GM19397 (cell line): ENCODE data around the gene GID8.

ENCODE experiments used
- ATAC-seq: cut with Tn5 transposase; IDR thresholded peaks from one replicate; pipeline ENCODE4 v1.9.1; 2021; ENCODE audit warnings: mild to moderate bottlenecking, moderate library complexity; ENCODE audit not compliant: unreplicated experiment

Gene GID8

DNA sequence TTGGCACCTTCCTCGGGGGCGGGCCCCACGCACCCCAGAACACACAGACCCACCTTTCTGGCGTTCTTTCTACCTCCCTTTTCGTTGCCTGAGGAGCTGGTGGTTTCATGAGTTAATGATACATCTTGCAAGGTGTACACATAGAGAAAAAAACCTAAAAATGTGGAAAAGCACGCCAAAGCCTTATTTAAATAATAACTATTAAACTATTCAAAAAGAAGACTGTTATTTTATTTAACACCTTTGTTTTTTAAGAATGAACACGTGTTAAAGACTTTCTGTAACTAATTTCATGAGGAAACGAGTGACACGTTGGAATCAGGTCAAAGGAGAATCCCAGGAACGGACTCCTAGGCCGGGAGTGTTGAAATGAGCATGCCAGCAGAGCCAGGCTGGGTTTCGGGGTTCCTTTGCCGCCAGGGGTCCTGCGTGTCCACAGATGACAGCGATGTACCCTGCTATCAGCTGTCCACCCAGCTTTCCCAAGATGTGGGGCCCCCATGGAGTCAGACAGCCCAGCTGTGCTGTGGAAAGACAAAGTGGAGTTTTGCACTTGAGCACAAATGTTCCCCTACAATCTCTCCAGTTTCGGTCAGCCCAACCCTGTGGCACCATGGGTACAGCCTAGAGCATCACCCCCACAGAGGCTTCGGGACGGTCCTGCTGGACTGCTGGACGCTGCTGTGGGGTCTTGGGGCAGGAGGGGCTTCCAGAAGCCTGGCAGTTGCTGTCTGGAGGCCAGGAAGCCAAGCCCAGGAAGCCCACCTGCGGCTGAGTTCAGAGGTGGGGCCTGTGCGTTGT lies 30.6 kb downstream of the GID8 start:
- ATAC-seq, result no peak

DNA sequence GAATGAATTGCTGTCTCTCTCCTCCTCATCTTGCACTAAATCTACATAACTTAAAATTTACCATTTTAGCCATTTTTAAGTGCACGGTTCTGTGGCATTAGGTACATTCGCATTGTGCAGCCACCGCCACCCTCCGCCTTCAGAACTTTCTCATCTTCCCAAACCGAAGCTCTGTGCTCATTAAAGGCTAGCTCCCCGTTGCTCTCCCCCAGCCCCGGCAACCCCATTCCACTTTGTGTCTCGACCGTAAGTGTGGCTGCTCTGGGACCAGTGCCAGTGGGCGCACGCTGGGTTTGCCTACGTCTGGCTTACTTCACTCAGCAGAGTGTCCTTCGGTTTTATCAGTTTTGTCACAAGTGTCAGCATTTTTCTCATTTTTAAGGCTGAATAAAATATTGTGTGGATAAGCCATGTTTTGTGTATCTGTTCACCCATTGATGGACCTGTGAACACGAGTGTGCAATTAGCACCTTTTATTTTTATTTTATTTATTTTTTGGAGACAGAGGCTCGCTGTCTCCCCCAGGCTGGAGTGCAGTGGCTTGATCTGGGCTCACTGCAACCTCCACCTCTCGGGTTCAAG lies 31.3 kb downstream of the GID8 start:
- no peak for ATAC-seq

GRCh38 chr20:62969939-62970306 lies 32.0 kb downstream of the GID8 start:
- no peak for ATAC-seq

GRCh38 chr20:62970307-62971210 lies 32.6 kb downstream of the GID8 start:
- no peak for ATAC-seq

- no peak for ATAC-seq
Observed at GRCh38 chr20:62971211-62971949, 33.4 kb downstream of the GID8 start.

DNA sequence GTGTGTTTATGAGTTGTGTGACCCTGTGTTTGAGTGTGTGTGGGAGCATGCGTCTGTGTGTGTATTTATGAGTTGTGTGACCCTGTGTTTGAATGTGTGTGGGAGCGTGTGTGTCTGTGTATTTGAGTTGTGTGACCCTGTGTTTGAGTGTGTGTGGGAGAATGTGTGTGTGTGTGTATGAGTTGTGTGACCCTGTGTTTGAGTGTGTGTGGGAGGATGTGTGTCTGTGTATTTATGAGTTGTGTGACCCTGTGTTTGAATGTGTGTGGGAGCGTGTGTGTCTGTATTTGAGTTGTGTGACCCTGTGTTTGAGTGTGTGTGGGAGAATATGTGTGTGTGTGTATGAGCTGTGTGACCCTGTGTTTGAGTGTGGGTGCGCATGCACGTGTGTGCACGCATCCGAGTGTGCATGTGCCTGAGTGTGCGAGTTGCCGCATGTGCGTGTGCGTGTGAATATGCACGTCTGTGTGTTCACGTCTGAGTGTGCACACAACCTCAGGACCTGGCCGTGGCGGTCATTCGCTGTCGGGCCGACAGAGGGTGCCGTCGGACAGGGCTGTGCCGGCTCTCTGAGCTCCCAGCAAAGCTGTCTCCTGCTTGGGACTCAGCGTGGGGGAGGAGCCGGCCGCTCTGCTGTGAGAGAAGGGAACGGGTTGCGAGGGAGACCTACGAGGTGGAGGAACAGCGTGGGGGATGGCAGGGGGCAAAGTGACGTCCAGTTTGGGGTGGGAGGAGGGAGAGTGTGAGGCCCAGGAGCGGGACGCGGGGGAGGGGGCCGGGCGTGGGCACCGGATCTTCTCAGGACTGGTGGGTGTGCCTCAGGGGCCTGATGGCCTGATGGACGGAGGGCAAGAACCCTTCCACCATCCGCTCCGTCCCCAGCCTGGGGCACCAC lies 34.2 kb downstream of the GID8 start:
- peak; percentile 59 for ATAC-seq

DNA sequence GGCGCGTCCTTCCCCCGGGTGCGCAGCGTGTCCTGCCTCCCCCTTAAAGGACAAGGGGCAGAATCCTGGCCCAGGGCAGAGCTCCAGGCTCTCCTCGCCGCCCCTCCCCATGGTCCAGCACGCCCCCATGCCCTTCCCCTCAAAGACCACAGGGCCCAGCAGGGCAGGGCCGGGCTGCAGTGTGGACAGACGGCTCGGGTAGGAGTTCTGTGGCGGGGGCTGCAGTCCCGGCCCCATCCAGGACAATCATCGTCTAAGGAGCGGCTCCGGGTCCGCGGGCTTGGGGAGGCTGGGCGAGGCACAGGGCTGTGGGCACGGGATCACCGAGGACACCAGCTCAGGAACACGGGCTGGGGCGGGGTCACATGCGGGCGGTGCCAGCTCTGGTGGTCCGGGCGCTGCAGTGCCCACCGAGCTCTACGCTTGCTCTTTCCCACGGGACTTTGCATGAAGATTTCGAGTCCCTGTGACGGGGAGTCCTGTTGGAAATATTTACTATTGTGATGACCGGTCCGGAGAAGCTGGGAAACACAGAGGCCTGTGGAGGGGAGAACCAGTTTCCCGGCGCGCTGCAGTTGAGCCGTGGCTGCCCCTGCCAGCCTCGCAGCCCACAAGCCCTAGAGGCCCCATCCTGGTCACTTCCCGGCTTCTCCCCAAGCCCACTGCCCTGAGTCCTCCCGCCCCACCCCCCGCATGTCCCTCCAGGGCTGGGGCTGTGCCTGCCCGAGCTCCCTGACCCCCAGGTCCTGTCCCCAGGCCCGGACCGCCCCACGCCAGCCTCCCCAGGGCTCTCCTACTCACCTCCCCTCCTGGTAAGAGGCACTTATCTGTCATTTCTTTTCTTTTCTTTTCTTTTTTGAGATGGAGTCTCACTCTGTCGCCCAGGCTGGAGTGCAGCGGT lies 35.1 kb downstream of the GID8 start:
- ATAC-seq, result no peak

DNA sequence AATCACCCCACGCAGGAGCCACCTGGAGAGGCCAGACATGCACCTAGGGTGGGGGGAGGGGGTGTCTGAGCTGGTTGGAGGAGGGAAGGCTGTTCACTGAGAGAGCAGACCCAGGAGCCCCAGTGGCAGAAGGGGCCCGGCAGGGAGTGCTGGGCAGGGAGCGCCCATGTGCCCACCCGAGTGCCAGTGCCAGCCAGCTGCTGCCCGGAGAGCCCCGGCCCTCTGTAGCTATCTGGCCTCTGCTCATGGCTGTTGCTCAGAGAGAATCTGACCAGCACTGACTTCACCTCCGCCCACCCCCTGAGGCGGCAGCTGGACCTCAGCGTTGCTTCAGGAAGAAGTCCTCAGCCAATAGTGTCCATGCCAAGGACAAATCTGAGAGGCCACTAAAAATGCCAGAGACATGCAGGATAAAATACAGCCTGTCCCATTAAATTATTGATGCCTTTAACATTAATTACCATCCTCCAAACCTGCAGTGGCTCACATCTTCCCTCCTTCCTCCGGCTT lies 37.4 kb downstream of the GID8 start:
- no peak for ATAC-seq

- ATAC-seq, result no peak
Observed at GRCh38 chr20:62975812-62976508, 38.0 kb downstream of the GID8 start.

DNA sequence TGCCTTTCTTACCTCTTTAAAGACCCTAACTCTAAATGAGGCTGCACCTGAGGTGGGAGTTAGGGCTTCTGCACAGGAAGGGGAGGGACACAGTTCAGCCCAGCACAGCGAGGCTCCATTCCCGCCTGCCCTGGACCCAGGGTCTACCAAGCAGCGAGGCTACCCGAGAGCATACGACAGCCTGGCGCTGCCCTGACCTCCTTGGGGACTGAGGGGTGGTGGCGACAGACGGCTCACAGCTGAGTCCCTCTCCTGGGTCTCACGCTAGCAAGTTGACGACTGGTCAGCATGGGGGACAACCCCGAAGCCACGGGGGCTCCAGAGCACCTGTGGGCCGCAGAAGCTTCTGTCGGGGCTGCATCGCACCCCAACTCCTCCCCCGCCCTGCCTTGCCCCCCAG lies 38.9 kb downstream of the GID8 start:
- ATAC-seq, result no peak

GRCh38 chr20:62977613-62978560 lies 39.9 kb downstream of the GID8 start:
- ATAC-seq, result peak; percentile 49

- ATAC-seq, result no peak
Observed at GRCh38 chr20:62978561-62978943, 40.6 kb downstream of the GID8 start.

GRCh38 chr20:62979310-62979709 lies 41.4 kb downstream of the GID8 start:
- no peak for ATAC-seq

GRCh38 chr20:62979876-62980373 lies 42.0 kb downstream of the GID8 start:
- no peak for ATAC-seq

DNA sequence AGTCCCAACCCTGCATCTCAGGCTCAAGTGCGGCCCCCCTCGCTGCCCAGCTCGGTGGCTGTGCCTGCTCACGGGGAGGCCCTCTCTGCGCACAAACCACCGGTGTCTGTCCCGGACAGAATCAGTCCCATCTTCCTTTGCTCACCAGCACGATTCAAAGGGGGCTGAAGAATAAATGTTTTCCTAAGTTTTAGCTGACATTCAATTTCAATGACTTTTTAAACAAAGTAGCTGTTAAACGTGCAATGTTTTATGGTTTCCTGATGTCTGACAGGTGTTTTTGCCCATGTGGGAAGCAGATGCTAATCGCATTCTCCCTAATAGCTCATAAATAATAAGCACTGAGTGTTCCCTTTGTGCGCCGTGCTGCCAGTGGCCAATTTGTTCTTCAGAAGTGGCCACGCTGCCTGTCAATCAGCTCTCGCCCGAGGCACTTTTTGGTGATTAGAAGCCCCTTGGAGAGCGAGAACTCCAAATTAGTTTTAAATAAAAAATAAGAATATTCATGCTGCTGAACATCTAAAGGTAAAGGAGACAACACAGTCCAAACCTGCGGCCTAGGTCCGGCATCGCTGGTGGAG lies 42.5 kb downstream of the GID8 start:
- no peak for ATAC-seq

- ATAC-seq, result no peak
Observed at GRCh38 chr20:62980970-62981369, 43.0 kb downstream of the GID8 start.
